Small intestine (tissue), 7 donors: ENCODE measurements around the gene TBC1D17. TPM values are rescaled to one million over a fixed set of nuclear protein-coding genes. Genes with fewer than 3 reads are reported as not detected.

Experiments
- DNase-seq, 2 donors: peaks; one replicate each; pipeline versions ENCODE4 v3.0.0 to v3.0.0-alpha.2; 2013
- FAIRE-seq: peaks from 2 replicates; lab custom pipeline; 2012; peaks lifted over from hg19 to GRCh38; lab: Jason Lieb, UNC
- H3K27ac ChIP-seq, 3 donors: one replicate each; pipeline ENCODE4 v1.5.1; 2013; ENCODE audit warnings: low read length in 2 of 3, mild to moderate bottlenecking in 2 of 3, control low read depth in 1 of 3, inconsistent platforms in 1 of 3, low read depth in 1 of 3, moderate library complexity in 1 of 3
- H3K27me3 ChIP-seq, 3 donors: one replicate each; pipeline ENCODE4 v1.6.1; 2013; ENCODE audit warnings: low read length in 3 of 3, inconsistent platforms in 1 of 3; ENCODE audit not compliant: control insufficient read depth in 3 of 3, insufficient read depth in 3 of 3
- H3K36me3 ChIP-seq, 3 donors: one replicate each; pipeline ENCODE4 v1.6.1; 2013; ENCODE audit warnings: low read length in 3 of 3, inconsistent platforms in 1 of 3, low read depth in 1 of 3, mild to moderate bottlenecking in 1 of 3, moderate library complexity in 1 of 3; ENCODE audit not compliant: control insufficient read depth in 3 of 3, insufficient read depth in 2 of 3
- H3K4me1 ChIP-seq, 3 donors: one replicate each; pipeline ENCODE4 v1.6.1; 2013; ENCODE audit warnings: low read length in 2 of 3, inconsistent platforms in 1 of 3, low read depth in 1 of 3, mild to moderate bottlenecking in 1 of 3, moderate library complexity in 1 of 3; ENCODE audit not compliant: control insufficient read depth in 3 of 3, insufficient read depth in 2 of 3
- H3K4me3 ChIP-seq, 3 donors: one replicate each; pipeline ENCODE4 v1.5.1; 2013; ENCODE audit warnings: low read length in 3 of 3, control low read depth in 1 of 3, inconsistent platforms in 1 of 3, low read depth in 1 of 3, mild to moderate bottlenecking in 1 of 3, moderate library complexity in 1 of 3
- H3K9me3 ChIP-seq, 2 donors: one replicate each; pipeline ENCODE4 v1.6.1; 2013; ENCODE audit warnings: low read depth in 1 of 2, low read length in 1 of 2; ENCODE audit not compliant: control insufficient read depth in 2 of 2, insufficient read depth in 1 of 2
- WGBS, 3 donors: extraction: QIAGEN DNeasy Blood & Tissue Kit; methylation state at CpG; one replicate each; pipeline ENCODE4 v1.1.7; 2013; 5-methylcytosine and 5-hydroxymethylcytosine counted together
- polyA plus RNA-seq, 4 donors: library from polyadenylated mRNA; stranded (reverse) in 3 of 4; unstranded in 1 of 4; fragments of 200-250 nt in 3 of 4; fragments of 120-200 nt in 1 of 4; gene quantifications; one replicate each; pipeline versions ENCODE4 v1.2.1 to v1.2.3, GENCODE V29; 2013
- donor health status: healthy with polysubstance abuse.
- donor health status: control.
- donor health status: control.
- donor health status: Bipolar disorder and iron deficiency.
- donor health status: healthy.

Gene TBC1D17
- polyA plus RNA-seq, 4 donors, result 23.6 to 52.6 (median 36.4) TPM

GRCh38 chr19:49850221-49850486 lies 27.3 kb upstream of the TBC1D17 start:
- peak overlapping the region; percentile 91 to 92 (median 92) for H3K4me3 ChIP-seq
- DNase-seq (no peak), FAIRE-seq (no peak)
- peaks cover 0 to 21% (median 2%) of the 10 kb centered on the region in 3 donors for H3K36me3 ChIP-seq
- H3K27me3 ChIP-seq, result no peaks in the 10 kb centered on the region
- H3K4me1 ChIP-seq, result peaks cover 0 to 27% (median 0%) of the 10 kb centered on the region in 3 donors
- 49 to 63% (median 58%) methylated on average over 12 of the region's 12 CpGs for WGBS, 3 donors
- H3K9me3 ChIP-seq, result peaks cover 0 to 18% of the 10 kb centered on the region in 2 donors
- peak overlapping the region in 2 of 3 donors; percentile 32 to 100 for H3K27ac ChIP-seq

GRCh38 chr19:49850487-49851342 lies 26.8 kb upstream of the TBC1D17 start, which contains the start of gene PTOV1:
PTOV1 (plus strand) TSS chr19:49851159.
- FAIRE-seq (no peak), DNase-seq (peak; percentile 93 to 95)
- WGBS, 3 donors, result 1 to 3% (median 3%) methylated on average over 49 to 98 of the region's 98 CpGs
- H3K27me3 ChIP-seq, result no peaks in the 10 kb centered on the region
- peaks cover 0 to 27% (median 0%) of the 10 kb centered on the region in 3 donors for H3K4me1 ChIP-seq
- peak within 1 kb of the TSS; percentile 93 to 100 (median 98) for H3K27ac ChIP-seq
- H3K4me3 ChIP-seq, result peak within 1 kb of the TSS; percentile 91 to 92 (median 92)
- peaks cover 0 to 26% (median 6%) of the 10 kb centered on the region in 3 donors for H3K36me3 ChIP-seq
- H3K9me3 ChIP-seq, result peaks cover 0 to 18% of the 10 kb centered on the region in 2 donors

DNA sequence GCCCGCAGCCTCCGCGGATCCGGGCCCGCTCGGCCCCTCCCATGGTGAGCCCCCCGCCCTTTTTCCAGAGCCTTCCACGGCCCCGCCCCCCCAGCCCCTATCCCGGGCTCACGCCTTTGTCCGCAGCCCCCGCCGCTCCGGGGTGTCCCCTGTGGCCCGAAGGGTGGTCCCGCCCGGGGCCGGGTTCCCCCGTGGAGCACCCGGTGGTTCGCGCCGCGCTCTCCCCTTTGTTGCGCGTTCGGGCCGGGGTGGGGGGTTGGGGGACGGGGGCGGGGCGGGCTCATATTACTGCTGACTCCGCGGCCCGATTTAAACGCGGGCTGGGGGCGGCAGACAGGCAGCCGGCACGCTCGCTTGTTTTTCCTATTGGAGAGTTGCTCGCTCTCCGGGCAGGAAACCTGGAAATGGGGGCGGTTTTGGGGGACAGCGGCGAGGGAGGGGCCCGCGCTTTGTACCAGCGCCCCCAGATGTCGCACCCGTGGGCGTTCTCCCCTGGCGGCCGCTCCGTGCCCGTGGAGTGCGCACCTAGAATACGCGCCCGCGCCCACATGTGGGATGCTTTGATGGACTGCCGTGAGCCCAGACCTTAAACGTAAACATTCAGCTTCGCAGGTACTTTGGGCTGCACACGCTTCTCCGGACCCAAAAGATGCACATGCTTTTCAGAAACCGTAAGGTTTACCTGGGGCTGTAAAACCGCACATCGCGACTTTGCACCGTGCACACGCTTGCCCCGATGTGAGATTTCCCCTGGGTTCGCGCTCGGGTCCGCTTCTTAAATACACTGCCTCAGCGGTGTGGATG lies 25.8 kb upstream of the TBC1D17 start:
- H3K4me1 ChIP-seq, result peaks cover 0 to 27% (median 0%) of the 10 kb centered on the region in 3 donors
- peaks cover 0 to 18% of the 10 kb centered on the region in 2 donors for H3K9me3 ChIP-seq
- no peaks in the 10 kb centered on the region for H3K27me3 ChIP-seq
- peaks cover 0 to 33% (median 6%) of the 10 kb centered on the region in 3 donors for H3K36me3 ChIP-seq
- H3K27ac ChIP-seq, result peak overlapping the region; percentile 15 to 98 (median 93)
- peak overlapping the region; percentile 57 to 92 (median 91) for H3K4me3 ChIP-seq
- DNase-seq, result peak; percentile 24 to 46
- no peak for FAIRE-seq
- 1 to 2% (median 2%) methylated on average over 63 to 78 of the region's 78 CpGs for WGBS, 3 donors

DNA sequence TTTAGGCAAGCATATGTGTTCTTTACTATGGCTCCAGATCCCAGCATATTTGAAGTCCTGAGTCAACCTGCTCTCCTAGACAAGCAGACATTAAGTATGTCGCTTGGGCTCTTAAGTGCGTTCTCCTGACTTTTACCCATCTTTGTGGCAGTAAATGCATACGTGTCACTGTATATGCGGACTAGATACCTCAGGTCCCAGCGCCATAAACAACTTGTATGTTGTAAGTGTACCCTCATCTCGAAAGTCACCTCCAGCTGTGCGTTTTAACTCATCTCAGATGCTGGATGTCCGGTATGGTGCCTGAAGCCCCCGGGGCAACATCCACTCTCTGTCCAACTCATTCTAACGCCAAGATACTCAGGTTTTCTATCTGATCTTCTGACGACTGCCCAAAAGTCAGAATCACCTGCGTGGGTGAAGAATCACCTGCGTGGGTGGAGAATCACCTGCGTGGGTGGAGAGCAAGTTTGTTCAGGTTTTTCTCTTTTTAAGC lies 24.8 kb upstream of the TBC1D17 start:
- WGBS, 3 donors, result 70 to 79% (median 74%) methylated on average over 14 of the region's 14 CpGs
- Histone ChIP-seq H3K27me3 (no peaks in the 10 kb centered on the region), H3K9me3 (peaks cover 0 to 18% of the 10 kb centered on the region in 2 donors), H3K4me1 (peaks cover 0 to 27% (median 0%) of the 10 kb centered on the region in 3 donors), H3K27ac (no peak overlapping the region), H3K4me3 (peak overlapping the region in 1 of 3 donors; percentile 57), H3K36me3 (peaks cover 0 to 44% (median 6%) of the 10 kb centered on the region in 3 donors)
- no peak for FAIRE-seq
- no peak for DNase-seq

DNA sequence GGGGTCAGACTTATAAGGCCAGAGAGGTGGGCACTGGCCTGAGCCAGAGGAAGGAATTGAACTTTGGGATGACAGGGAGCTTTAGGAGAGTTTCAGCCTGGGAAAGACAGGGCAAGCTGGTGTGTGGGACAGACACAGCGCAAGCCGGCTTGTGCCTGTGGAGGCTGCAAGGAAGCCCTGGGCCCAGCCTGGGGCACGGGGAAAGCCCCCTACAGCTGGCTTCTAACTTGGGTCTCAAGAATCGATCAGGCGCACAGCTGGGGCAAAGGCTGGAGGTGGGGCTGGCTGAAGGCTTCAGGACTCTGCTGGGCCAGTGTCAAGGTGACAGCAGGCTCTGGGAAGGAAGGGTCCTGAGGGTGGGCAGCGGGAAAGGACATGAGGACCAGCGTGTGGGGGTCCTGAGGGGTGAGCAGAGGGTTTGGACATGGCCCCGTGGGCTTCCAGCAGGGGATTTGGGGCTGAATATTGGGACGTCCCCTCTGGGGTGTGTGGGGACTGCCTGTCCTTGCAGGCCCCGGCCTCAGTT lies 23.6 kb upstream of the TBC1D17 start:
- FAIRE-seq (no peak), DNase-seq (no peak)
- Histone ChIP-seq H3K36me3 (peaks cover 0 to 56% (median 10%) of the 10 kb centered on the region in 3 donors), H3K4me1 (peaks cover 0 to 27% (median 0%) of the 10 kb centered on the region in 3 donors), H3K4me3 (no peak overlapping the region), H3K9me3 (peaks cover 0 to 12% of the 10 kb centered on the region in 2 donors), H3K27ac (no peak overlapping the region), H3K27me3 (no peaks in the 10 kb centered on the region)
- 76 to 87% (median 81%) methylated on average over 8 to 10 of the region's 10 CpGs for WGBS, 3 donors

GRCh38 chr19:49854378-49855263 lies 22.9 kb upstream of the TBC1D17 start:
- FAIRE-seq (no peak), DNase-seq (no peak)
- Histone ChIP-seq H3K4me3 (no peak overlapping the region), H3K27me3 (no peaks in the 10 kb centered on the region), H3K9me3 (peaks cover 0 to 5% of the 10 kb centered on the region in 2 donors), H3K27ac (no peak overlapping the region), H3K36me3 (peaks cover 0 to 62% (median 11%) of the 10 kb centered on the region in 3 donors), H3K4me1 (peaks cover 0 to 27% (median 0%) of the 10 kb centered on the region in 3 donors)
- 83 to 88% (median 84%) methylated on average over 34 to 39 of the region's 39 CpGs for WGBS, 3 donors

DNA sequence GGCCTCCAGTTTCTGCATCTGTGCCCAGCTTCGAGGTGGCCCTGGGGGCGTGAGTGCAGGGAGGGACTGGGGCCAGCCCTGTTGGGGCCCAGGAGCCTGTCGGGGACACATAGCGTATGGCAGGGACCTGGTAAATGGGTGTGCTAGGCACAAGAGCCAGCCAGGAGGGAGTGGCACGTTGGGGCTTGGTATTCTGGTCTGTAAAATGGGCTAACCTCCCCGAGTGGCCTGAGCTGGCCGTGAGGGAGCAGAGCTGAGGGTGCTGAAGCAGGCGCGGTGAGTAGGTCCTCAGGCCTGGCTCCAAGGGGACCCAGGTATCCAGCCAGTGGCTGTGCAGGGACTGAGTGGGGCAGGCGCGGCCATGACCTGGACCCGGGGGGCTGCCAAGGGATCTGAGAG lies 22.2 kb upstream of the TBC1D17 start:
- Histone ChIP-seq H3K9me3 (no peaks in the 10 kb centered on the region), H3K27ac (no peak overlapping the region), H3K4me3 (no peak overlapping the region), H3K27me3 (no peaks in the 10 kb centered on the region), H3K4me1 (peaks cover 0 to 24% (median 0%) of the 10 kb centered on the region in 3 donors), H3K36me3 (peaks cover 4 to 68% (median 13%) of the 10 kb centered on the region in 3 donors)
- DNase-seq (no peak), FAIRE-seq (no peak)
- WGBS, 3 donors, result 86 to 90% (median 89%) methylated on average over 12 of the region's 12 CpGs
